Stimulated activated CD8-positive, alpha-beta memory T cell treated with anti-CD3 and anti-CD28 coated beads, Interleukin-4, amount 100 ng/mL, for 1 hour (primary cell): ENCODE data around the gene SECTM1.

ENCODE experiments used
- DNase-seq, 2 donors: peaks; one replicate each; pipeline ENCODE4 v3.0.0-alpha.2; 2020; ENCODE audit warnings: low read depth in 2 of 2, low spot score in 1 of 2

SECTM1 gene

GRCh38 chr17:82316651-82317393 is 16.7 kb downstream of the SECTM1 start:
- DNase-seq, result no peak

- DNase-seq, result no peak
Observed at GRCh38 chr17:82315703-82316358, 17.7 kb downstream of the SECTM1 start.

DNA sequence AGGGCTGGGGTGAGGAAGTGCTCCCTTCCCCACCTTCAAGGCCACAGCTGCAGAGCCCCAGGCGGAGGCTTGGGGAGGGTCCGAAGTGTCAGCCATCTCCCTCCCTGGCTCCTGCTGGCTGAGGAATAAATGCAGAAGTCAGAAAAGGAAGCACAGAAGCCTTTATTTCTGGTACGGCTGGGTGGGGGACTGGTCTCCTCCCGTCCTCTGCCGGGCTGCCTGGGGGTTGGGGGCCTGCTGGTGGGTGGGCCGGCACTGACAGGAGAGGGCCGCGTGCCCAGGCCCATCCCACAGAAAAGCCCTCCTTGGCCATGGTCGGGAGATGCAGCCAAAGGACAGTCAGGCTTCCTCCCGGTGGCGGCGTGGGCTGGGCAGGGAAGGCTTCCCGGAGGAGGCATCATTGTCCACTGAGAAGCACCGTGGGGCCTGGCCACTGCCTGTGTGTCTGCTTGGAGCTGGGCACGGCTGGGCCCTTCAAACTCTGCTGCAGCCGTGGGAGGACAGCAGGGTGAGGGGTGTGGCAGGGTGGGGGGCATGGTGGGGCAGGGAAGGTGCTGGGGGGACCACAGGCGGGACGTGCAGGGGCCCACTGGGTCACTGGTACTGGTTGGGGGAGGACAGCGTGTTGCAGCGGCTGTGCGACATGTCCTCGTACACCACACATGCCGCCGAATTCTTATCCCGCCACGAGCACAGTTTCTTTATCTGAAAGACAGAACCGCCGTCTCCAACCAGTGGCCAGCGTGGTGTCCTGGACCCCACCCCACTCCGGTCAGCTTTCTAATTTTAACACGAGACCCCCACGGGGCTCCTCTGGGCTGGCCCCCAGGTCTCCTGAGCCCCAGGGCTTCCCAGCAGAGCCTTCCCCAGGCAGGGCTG is 18.6 kb downstream of the SECTM1 start:
- no peak for DNase-seq

DNA sequence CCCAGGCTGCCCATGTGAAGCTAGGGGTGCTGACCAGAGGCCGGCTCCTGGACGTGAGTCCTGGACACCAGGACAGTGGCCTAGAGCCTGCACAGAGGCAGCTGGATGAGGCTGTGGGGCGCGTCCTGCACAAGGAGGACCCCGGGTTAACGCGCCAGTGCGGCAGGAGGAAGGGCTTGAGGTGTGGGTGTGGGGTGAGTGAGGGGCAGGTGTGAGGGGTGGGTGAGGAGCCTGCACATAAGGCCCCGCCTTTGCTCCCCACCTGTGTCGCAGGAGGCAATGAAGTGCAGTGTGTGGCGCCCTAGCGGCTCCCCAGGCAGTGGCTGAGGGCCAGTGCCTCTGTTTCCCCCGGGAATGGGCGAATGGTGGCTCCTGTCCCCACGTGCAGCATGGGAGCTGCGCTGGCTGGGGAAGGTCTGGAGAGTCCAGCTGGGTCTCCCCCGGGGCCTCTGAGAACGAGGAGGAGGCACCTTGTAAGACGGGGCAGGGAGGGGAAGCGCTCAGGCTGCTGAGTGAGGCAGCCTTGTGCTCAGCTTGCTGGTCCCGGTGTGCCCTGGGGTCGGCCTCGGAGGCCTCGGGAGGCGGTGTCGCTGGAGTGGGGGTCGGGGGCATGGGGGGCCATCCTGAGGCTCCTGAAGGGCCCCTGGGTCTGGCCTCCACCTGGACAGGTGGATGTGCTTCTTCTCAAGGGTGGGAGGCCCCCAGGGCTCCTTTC is 19.4 kb downstream of the SECTM1 start:
- DNase-seq, result no peak

DNA sequence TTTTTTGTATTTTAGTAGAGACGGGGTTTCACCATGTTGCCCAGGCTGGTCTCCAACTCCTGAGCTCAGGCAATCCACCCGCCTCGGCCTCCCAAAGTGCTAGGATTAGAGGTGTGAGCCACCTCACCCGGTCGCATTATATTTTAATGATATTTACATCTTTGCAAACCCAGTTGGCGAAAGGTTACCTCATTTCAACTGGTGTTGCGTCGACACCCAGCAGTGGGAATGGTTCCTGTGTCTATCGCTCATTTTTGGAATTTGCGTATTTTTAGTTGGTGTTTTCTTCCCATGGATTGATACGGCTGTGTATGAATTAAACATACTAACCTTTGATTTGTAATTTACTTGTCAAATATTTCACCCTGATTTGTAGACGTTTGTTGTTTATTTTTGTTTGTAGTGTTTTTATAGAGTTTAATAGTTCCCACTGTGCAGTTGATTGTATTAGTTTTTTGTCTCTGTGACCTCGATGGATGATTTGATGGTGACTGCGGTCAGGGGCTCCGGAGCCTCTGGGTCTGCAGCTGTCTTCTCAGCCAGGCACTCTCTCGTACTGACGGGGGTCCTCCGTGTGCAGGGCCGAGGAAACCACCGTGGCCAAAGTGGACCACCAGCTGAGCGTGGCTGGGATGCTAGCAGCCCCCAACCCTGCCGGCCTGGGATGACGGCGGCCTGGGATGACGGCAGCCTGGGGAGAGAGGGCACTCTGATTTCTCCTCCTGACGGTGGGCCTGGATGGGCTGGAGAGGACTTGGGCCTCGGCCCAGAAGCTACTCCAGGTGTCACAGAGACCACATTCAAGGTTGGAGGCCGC is 20.2 kb downstream of the SECTM1 start:
- DNase-seq, result no peak

DNA sequence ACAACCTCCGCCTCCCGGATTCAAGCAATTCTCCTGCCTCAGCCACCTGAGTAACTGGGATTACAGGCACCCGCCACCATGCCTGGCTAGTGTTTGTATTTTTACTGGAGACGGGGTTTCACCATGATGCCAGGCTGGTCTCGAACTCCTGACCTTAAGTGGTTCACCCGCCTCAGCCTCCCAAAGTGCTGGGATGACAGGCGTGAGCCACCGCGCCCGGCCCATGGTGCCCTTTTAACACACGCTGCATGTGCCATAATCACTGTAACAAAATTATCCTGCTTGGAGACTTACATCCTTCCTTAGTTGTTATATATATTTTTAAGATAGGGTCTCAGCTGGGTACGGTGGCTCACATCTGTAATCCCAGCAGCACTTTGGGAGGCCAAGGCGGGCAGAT is 21.6 kb downstream of the SECTM1 start:
- DNase-seq, result no peak

GRCh38 chr17:82310877-82311276 is 22.7 kb downstream of the SECTM1 start:
- no peak for DNase-seq

DNA sequence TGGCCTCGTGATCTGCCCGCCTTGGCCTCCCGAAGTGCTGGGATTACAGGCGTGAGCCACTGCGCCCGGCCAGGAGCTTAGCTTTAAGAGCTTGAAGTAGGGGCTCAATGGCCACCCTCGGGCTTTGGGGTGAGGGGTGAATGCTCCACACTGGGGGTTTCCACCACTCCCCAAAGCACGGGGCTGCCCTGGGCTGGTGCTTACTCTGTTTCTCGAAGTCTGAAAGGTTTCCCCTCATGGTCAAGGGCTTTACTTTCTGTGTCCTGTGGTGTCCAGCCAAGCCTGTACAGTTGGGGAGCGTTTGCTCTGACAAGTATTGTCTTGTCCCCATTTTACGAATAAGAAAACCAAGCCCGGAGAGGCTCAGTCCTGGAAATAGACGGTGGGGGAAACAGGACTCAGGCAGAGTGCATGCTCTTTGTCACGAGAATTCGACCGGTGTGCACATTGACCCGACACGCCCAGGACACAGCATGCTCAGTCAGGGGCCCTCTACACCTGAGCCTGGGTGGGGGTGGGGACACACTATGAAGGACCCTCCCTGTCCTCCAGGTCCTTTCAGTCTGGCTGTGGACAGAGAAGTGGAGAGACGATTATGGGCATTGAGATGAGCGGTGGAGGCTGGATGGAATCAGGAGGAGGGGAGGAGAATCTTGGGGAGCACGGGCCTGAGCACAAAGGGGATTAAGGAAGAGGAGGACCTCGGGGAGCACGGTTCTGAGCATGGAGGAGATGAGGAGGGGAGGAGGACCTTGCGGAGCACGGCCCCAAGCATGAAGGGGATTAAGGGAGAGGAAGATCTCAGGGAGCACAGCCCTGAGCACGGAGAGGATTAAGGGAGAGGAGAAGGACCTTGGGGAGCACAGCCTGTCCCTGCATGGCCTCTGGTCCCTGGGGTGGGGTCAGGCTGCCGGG is 23.7 kb downstream of the SECTM1 start:
- DNase-seq, result no peak

- DNase-seq, result no peak
Observed at GRCh38 chr17:82305727-82306300, 27.8 kb downstream of the SECTM1 start.

DNA sequence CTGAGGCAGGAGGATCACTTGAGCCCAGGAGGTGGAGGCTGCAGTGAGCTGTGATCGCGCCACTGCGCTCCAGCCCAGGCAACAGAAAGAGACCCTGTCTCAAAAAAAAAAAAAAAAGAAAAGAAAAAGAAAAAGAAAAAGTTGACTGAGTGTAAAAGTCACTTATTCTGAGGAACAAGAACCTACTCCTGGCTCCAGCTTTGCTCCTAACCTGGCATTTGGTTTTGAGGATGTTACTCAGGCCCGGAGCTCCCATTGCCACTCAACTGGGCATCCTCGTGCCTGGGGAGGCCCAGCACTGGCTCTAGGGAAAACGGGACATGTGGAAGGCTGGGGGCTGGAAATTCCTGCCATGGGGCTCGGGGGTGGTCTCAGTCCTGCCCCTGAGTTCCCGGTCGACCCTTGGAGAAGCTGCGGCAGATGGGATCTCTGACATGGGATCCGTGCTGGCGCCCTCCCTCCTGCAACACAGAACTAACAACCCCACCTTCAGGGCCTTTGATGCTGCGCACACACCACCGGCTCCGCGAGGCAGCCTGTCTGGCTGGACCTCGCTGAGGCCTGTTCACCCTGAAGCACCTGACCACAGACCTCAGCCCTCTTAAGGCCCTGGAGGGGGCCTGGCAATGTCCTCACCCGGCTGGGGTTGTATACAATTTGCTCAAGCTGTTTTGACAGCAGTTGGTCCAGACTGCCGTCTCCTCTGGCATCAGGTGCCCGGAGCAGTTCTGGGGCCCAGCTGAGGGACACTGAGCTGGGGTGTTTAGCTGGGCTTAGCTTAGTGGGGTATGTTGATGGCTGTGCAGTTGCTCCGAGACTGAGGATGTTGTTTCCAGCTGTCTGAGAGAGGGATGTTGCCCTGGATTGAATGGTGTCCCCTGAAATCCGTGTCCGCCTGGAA is 28.5 kb downstream of the SECTM1 start:
- DNase-seq, result no peak

DNA sequence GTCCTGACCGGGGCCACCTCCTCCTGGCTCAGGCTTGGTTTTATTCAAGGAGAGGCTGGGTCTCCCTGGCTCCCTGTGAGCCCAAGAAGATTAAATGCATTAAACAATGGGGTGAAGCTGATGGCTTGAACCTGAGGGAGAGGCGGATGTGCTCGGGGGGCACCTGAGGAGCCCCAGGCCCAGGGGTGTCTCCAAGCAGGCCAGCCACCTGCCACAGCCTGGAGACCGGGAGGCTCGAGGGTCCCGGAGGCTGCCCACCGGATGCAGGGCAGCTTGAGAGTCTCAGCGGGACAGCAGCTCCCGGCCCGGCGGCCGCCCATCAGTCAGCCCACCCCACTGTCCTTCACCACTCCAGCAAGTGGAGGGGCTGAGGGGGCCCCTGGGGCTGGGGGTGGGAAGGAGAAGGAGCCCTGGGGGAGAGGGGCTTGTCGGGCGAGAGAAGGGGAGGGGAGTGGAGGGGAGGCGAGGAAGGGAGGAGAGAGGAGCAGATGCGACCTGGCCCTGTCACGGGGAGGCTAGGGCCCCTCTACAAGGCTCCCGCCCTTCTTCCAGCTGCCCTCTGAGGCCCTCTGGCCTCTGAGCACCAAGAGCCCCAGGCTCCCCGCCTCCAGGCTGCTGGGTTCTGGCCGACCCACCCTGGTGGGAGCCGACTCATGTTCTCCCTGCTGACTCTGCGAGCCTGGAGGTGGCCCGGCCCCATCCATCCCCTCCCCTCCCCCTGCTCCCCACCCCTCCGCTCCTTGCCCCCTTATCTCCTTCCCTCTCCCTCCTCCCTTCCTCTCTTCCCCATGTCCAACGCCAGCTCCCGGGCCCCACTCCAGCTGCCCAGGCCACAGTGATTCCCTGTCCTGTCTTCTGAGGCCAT is 29.4 kb downstream of the SECTM1 start:
- no peak for DNase-seq

DNA sequence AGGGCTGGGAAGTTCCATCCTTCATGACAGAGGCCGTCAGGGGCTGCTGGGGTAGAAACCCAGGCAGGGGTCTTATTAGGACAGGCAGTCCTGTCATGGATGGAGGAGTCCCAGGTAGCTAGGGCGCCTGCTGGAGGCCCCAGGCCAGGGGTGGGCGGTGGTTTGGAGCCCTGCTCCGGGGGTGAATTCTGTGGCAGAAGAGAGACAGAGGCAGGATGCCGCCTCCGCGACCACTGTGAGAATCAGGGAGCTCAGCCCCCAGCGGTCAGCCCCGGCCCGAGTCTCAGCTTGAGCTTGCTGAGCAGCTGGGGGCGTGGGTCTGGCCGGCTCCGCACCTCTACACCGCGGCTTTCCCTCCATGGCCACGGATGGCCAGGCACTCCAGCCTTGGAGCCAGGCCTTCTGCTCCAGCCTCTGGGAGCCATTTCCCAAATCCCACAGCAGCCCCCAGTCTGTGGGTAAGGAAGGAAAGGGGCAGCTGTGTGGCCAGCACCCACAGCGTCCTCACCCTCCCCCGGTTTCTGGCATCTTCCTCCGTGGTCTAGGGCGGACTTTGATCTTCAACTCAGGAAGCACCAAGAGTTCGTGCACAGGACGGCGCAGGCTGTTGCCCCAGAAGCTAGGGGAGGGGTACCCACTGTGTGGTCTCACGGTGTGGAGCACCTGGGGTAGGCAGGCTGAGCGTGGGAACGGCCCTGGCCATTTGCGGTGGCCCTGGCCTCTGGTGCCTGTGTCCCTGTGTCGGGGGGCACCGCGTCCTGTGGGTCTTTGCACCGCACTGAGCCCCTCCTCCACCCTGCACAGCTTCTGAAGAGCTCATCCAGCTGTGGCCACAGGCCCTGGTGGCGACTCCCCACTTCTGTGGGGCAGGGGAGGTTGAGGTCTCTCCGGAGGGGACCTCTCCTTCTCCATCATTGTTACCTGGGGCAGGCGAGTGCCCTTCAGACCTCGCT is 30.3 kb downstream of the SECTM1 start:
- no peak for DNase-seq

- no peak for DNase-seq
Observed at GRCh38 chr17:82302568-82302963, 31.0 kb downstream of the SECTM1 start.

DNA sequence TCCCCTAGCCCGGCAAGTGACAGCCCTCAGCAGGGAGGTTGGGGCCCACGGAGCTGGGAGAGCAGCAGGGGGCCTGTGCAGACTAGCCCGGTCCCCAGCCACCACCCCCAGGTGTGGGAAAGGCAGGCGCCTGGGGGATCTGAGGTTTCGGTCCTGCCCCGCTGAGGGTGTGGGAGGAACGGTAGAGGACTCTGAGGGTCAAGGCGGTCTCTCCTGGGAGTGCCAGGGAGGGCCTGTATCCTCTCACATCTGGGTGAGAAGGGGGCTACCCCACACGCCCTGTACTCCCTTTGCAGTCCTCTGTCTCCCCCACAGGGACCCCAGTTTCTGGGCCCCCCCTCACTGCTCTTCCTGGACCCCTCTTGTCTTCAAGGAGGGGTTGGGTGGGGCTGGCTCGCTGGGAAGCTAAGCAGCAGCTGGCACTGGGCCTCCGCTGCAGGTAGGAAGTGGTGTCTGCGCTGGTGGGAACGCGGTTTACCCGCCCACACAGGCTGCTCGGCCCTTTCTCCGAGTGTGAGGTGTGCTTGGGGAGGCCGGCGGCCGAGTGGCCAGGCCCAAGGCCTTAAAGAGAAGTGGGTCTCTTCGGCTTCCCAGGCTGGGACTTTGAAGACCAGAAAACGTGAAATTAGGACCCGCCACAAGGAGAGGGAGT is 31.5 kb downstream of the SECTM1 start:
- DNase-seq, result no peak

DNA sequence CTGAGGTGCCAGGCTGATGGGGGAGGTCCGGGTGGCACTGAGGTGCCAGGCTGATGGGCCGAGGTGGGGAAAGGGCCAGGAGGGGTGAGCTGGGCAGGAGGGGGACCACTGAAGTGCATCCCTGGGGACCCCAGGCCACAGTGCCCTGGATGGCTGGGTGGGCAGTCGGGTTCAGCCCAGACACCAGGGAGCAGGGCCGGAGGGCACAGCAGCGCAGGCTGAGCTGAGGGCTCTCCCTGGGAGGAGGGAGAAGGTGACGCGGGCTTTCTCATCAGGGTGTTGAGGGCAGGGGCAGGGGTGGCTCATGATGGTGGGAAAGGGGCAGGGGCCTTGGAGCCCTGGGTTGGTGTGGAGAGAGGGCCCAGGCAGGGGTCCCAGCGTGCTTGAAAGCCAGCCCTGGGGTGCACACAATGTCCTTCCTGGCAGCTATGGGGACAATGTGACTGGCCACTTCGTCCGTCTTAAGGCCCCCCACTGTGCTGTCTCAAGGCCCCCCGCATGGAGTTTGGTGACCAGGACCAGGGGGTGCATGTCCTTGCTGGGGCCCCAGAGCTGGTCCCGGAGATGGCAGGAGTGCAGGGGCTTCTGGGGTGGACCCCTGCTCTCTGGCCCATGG is 32.2 kb downstream of the SECTM1 start:
- DNase-seq, result no peak
